Measurements from ENCODE around the gene PRG3.

GRCh38 chr11:57390535-57390934, 9.6 kb upstream of the PRG3 start, which contains the start of gene PRG2:
- no peak for TF ChIP-seq CTCF (IDR thresholded peaks at IDR 0.05)
- TF ChIP-seq EP300 (IDR thresholded peaks at IDR 0.05), result no peak
- TF ChIP-seq POLR2AphosphoS5 (IDR thresholded peaks at IDR 0.05), result no peak

Data from stomach (tissue), 4 donors.